Activated B cell treated with CpG ODN at 0.5 μM for 24 hours (primary cell): ENCODE measurements around the gene NDC80. TPM values are rescaled to one million over a fixed set of nuclear protein-coding genes. Genes with fewer than 3 reads are reported as not detected.

ENCODE experiments used
- ATAC-seq: fragments of 200-7000 bp; cut with Tn5 transposase; one replicate; pipeline ENCODE4 v1.10.0; 2021; ENCODE audit warnings: low read depth, mild to moderate bottlenecking, moderate library complexity
- CTCF ChIA-PET: fragments of 350-600 bp; sonication (Branson Sonifier 250); formaldehyde crosslinking; loops from one replicate; lab custom pipeline; 2021; ENCODE audit warnings: antibody characterized with exemption; lab: Charles Lee
- POLR2A ChIA-PET: fragments of 350-600 bp; sonication (Branson Sonifier 250); formaldehyde crosslinking; loops from one replicate; lab custom pipeline; 2021; ENCODE audit warnings: antibody characterized with exemption; lab: Charles Lee
- DNase-seq: peaks from one replicate; pipeline ENCODE4 v3.0.0; 2022
- H3K27ac Mint-ChIP-seq: one replicate; pipeline ENCODE4 v1.8.0; 2020; ENCODE audit warnings: mixed read lengths
- H3K27me3 Mint-ChIP-seq: one replicate; pipeline ENCODE4 v1.8.0; 2021; ENCODE audit warnings: mixed read lengths
- H3K36me3 Mint-ChIP-seq: one replicate; pipeline ENCODE4 v1.8.0; 2021; ENCODE audit warnings: low read depth, mixed read lengths
- H3K4me1 Mint-ChIP-seq: one replicate; pipeline ENCODE4 v1.8.0; 2021; ENCODE audit warnings: mixed read lengths
- H3K4me3 Mint-ChIP-seq: one replicate; pipeline ENCODE4 v1.8.0; 2020; ENCODE audit warnings: mild to moderate bottlenecking, mixed read lengths
- H3K9me3 Mint-ChIP-seq: one replicate; pipeline ENCODE4 v1.8.0; 2020; ENCODE audit warnings: mixed read lengths
- intact Hi-C: fragments of 100-400 bp; cut with micrococcal nuclease; formaldehyde crosslinking; loops from one replicate; pipeline ENCODE4 v1.15.1; 2024
- total RNA-seq: library from RNA; stranded (reverse); gene quantifications from 2 replicates; pipeline ENCODE4 v1.2.3, GENCODE V29; 2022
- TF ChIP-seq, protein P1 (sequence below): fragments of 200-600 bp; IDR thresholded peaks from one replicate; pipeline ENCODE4 v1.8.0; 2022; ENCODE audit warnings: antibody characterized with exemption, mild to moderate bottlenecking

The NDC80 gene
- total RNA-seq, 1 donor from 2014 or later: 1.9 TPM

DNA sequence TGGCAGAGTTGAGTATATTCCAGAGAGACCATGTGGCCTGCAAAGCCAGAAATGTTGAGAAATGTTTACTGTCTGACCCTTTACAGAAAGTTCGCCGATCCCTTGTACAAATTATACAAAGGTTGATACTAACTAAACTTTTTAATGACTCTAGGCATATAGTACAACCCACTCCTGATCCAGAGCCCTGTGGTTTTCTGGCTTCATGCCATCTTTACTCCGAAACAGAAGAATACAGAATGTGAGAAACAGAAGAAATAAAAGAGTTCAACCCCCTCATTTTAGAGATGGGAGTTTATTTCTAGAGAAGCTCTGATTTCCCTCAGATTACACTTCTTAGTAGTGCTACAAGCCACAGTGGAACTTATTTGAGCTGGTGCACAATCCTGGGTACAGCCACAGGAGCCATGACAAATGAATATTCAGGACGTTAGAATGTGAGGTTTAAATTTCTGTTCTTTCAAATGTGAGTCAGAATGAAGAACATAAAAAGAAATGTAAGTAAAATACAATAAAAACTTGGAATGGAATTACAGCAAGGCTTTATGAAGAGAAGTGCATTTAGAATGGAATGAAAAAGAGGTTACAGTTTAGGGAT lies 46.1 kb downstream of the NDC80 start:
- ChIA-PET POLR2A (no interaction called here), CTCF (no interaction called here)
- Mint-ChIP-seq H3K4me3 (no peak overlapping the region), H3K4me1 (peaks cover 3% of the 10 kb centered on the region), H3K27ac (no peak overlapping the region), H3K27me3 (no peaks in the 10 kb centered on the region), H3K9me3 (peaks cover 2% of the 10 kb centered on the region), H3K36me3 (peaks cover 3% of the 10 kb centered on the region)
- no peak for DNase-seq
- TF ChIP-seq, protein P1, sequence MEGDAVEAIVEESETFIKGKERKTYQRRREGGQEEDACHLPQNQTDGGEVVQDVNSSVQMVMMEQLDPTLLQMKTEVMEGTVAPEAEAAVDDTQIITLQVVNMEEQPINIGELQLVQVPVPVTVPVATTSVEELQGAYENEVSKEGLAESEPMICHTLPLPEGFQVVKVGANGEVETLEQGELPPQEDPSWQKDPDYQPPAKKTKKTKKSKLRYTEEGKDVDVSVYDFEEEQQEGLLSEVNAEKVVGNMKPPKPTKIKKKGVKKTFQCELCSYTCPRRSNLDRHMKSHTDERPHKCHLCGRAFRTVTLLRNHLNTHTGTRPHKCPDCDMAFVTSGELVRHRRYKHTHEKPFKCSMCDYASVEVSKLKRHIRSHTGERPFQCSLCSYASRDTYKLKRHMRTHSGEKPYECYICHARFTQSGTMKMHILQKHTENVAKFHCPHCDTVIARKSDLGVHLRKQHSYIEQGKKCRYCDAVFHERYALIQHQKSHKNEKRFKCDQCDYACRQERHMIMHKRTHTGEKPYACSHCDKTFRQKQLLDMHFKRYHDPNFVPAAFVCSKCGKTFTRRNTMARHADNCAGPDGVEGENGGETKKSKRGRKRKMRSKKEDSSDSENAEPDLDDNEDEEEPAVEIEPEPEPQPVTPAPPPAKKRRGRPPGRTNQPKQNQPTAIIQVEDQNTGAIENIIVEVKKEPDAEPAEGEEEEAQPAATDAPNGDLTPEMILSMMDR: no peak
- intact Hi-C loops: no loop called here
- ATAC-seq: no peak

DNA sequence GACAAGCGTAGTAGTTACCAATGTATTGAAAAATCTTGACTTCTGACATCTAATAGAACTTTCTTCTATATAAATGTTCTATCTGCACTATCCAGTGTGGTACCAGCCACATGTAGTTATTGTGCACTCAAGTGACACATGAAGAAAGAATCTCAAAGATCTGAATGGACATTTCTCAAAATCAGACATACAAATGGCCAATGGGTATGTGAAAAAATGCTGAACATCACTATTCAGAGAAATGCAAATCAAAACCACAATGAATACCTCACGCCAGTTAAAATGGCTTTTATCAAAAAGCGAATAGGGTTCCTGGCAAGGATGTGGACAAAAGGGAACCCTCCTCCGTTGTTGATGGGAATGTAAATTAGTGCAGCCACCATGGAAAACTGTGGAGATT lies 46.7 kb downstream of the NDC80 start:
- ATAC-seq: no peak
- no peak for DNase-seq
- Mint-ChIP-seq H3K4me3 (no peak overlapping the region), H3K27ac (no peak overlapping the region), H3K4me1 (peaks cover 3% of the 10 kb centered on the region), H3K9me3 (peaks cover 2% of the 10 kb centered on the region), H3K36me3 (peaks cover 3% of the 10 kb centered on the region), H3K27me3 (no peaks in the 10 kb centered on the region)
- ChIA-PET CTCF (no interaction called here), POLR2A (no interaction called here)
- TF ChIP-seq, protein P1: no peak
- intact Hi-C loops: loop anchor here (2.0 kb wide), 1 partner anchor 17 kb away; no protein-coding TSS in a partner anchor

DNA sequence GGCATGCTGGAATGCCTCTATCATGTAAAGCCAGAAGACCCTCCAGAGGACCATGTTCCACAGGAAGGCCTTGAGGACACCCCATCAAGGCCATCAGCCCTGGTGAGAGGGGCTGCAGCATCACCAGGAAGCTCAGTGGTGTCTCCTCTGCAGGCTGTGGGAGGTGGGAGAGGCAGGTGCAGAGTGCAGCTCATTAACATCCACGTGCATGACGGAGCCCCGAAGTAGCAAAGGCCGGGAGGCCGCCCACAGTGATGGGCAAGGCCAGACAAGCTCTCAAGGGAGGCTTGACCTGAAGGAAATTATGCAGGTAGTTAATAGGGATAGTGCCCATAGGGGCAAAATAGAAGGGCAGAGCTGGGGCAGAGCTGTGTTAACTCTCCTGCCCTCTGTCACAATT lies 53.9 kb downstream of the NDC80 start:
- Mint-ChIP-seq H3K4me3 (no peak overlapping the region), H3K27ac (peak overlapping the region; percentile 59), H3K9me3 (no peaks in the 10 kb centered on the region), H3K4me1 (peaks cover 12% of the 10 kb centered on the region), H3K27me3 (no peaks in the 10 kb centered on the region), H3K36me3 (no peaks in the 10 kb centered on the region)
- ATAC-seq (peak; percentile 48), DNase-seq (no peak)
- TF ChIP-seq, protein P1: no peak
- intact Hi-C loops: no loop called here
- POLR2A ChIA-PET: interaction anchor here (0.7 to 1.4 kb wide), 2 partner anchors 11 to 222 kb away, joined by 3 to 5 read pairs; partner anchors contain the start of gene EMILIN2
- CTCF ChIA-PET: no interaction called here

DNA sequence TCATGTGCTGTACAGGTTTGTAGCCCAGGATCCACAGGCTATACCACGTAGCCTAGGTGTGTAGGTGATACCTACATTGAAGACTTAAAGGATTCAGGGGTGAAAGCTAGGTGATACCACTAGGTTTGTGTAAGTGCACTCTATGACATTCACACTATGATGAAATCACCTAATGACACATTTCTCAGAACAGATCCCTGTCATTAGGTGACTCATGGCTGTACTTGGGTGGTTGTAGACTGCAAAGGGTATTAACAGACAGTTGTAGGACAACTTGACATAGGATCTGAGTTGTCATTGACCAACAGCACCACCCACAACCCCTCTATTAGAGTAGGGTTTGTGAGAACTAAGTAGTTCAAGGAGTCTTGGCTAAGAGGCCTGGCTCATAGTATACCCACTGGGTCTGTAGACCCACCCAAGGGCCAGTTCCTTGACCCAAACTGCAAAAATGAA lies 56.5 kb downstream of the NDC80 start:
- TF ChIP-seq, protein P1: no peak
- CTCF ChIA-PET: no interaction called here
- ATAC-seq: peak; percentile 66
- intact Hi-C loops: no loop called here
- DNase-seq: no peak
- Mint-ChIP-seq H3K4me1 (peaks cover 26% of the 10 kb centered on the region), H3K27ac (no peak overlapping the region), H3K36me3 (peaks cover 10% of the 10 kb centered on the region), H3K27me3 (no peaks in the 10 kb centered on the region), H3K4me3 (no peak overlapping the region), H3K9me3 (peaks cover 5% of the 10 kb centered on the region)
- POLR2A ChIA-PET: interaction anchor here (1.3 to 2.1 kb wide), 3 partner anchors 9 to 28 kb away, joined by 7 to 11 read pairs (median 7); partner anchors contain the start of gene SMCHD1

DNA sequence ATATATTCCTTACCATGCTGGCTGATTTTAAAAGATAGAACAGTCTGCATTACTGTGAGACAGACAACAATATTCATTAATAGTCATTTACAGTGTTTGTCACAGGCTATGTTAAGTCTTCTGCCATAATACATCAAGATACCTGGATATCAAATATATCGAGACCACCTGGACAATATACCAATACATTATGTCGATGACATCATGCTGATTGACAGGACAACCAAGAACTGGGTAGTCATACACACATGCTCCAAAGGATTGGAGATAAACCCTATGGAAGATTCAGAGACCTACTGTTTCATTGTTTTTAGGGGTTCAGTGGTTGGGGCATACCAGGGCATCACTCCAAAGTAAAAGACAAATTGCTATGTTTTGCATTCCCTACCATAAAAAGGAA lies 57.6 kb downstream of the NDC80 start:
- no peak for DNase-seq
- ChIA-PET POLR2A (interaction anchor here (2.1 kb wide), 1 partner anchor 27 kb away, joined by 7 read pairs; the partner anchor contains the start of gene SMCHD1), CTCF (no interaction called here)
- Mint-ChIP-seq H3K4me1 (peaks cover 38% of the 10 kb centered on the region), H3K36me3 (peaks cover 10% of the 10 kb centered on the region), H3K4me3 (no peak overlapping the region), H3K27ac (no peak overlapping the region), H3K9me3 (peaks cover 5% of the 10 kb centered on the region), H3K27me3 (no peaks in the 10 kb centered on the region)
- no peak for ATAC-seq
- TF ChIP-seq, protein P1: no peak
- intact Hi-C loops: no loop called here
